ENCODE data around the gene LRRC56. TPM values are rescaled to one million over a fixed set of nuclear protein-coding genes. Genes with fewer than 3 reads are reported as not detected.

Gene LRRC56
- polyA plus RNA-seq, 2 of the 4 experiments (the other 2 are of a cell fraction): 0.32 to 1.0 TPM

DNA sequence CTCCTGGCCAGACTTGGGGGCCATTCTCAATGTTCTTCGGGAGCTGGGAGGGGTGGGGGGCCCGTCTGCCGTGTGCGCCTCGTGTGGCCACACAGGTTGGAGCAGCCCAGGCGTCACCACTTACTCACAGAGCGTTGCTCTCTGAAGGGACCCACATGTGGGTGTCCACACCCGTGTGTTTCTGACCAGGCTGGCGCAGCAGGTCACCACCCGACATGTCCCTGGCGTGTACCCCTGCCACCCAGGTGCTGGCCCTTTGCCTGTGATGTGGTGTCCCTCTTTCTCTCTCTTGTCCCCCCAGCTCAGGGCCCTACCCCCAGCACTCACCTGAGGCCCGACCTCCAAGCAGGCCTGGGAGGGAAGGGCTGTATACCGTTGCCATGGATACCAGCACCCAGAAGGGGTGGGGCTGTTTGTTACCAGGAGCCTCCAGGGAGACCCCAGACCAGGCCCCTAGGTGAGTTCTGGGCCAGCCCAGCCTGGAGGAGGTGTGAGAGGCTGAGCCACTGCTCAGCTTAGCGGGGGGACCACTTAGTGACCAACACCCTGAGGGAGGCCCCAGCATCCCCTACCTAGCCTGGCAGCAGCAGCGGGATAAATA is 21.8 kb downstream of the LRRC56 start (continued):
- TF ChIP-seq, protein P1, sequence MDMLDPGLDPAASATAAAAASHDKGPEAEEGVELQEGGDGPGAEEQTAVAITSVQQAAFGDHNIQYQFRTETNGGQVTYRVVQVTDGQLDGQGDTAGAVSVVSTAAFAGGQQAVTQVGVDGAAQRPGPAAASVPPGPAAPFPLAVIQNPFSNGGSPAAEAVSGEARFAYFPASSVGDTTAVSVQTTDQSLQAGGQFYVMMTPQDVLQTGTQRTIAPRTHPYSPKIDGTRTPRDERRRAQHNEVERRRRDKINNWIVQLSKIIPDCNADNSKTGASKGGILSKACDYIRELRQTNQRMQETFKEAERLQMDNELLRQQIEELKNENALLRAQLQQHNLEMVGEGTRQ (IDR thresholded peaks at IDR 0.05): no peak
- no peak for TF ChIP-seq RARB (CRISPR knock-in tag; IDR thresholded peaks at IDR 0.05)
- TF ChIP-seq EP300 (IDR thresholded peaks at IDR 0.05): no peak
- no peak for TF ChIP-seq CBX2 (IDR thresholded peaks at IDR 0.05; ENCODE audit: borderline replicate concordance, low read depth)
- TF ChIP-seq, protein P2, sequence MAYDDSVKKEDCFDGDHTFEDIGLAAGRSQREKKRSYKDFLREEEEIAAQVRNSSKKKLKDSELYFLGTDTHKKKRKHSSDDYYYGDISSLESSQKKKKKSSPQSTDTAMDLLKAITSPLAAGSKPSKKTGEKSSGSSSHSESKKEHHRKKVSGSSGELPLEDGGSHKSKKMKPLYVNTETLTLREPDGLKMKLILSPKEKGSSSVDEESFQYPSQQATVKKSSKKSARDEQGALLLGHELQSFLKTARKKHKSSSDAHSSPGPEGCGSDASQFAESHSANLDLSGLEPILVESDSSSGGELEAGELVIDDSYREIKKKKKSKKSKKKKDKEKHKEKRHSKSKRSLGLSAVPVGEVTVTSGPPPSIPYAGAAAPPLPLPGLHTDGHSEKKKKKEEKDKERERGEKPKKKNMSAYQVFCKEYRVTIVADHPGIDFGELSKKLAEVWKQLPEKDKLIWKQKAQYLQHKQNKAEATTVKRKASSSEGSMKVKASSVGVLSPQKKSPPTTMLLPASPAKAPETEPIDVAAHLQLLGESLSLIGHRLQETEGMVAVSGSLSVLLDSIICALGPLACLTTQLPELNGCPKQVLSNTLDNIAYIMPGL (CRISPR knock-in tag; IDR thresholded peaks at IDR 0.05; ENCODE audit: borderline replicate concordance): no peak
- no peak for TF ChIP-seq ZSCAN20 (CRISPR knock-in tag; IDR thresholded peaks at IDR 0.05)

DNA sequence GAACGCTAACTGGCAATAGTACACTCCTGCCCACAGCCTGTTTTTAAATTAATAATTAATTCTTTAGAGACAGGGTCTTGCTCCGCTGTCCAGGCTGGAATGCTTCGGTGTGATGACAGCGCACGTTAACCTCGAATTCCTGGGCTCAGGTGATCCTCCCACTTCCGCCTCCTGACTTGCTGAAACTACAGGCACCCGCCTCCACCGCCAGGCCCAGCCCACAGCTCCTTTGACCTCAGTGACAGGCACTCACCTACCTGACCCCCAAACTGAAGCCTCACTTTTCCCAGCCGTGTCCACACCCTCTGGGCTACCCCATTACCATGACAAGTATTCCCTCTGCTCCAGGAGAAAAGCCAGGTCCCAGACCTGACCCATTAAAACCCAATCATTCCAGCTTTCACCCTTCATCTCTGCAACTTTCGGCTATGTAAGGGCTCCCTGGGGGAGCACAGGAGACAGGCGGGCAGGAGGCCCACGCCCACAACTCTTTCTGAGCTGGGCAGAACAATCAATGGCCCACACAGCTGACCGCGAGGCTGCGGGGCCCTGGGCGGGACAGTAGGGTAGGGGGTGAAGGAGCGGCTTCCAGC is 22.5 kb downstream of the LRRC56 start:
- H3K4me2 ChIP-seq: peak overlapping the region; percentile 86
- no peak for FAIRE-seq
- H3K4me1 ChIP-seq: peaks cover 27% of the 10 kb centered on the region
- POLR2A ChIA-PET: interaction anchor here (1.2 kb wide), 1 partner anchor 16 kb away, joined by 5 read pairs; no protein-coding TSS in a partner anchor
- ATAC-seq: no peak; a peak in 1 of 6 replicates
- 66% methylated on average over 18 of the region's 18 CpGs for WGBS (ENCODE audit: missing lambda C conversion rate)
- peak overlapping the region; percentile 86 for H3K4me3 ChIP-seq
- CTCF ChIA-PET: interaction anchor here (1.1 to 1.3 kb wide), 2 partner anchors 15 to 42 kb away, joined by 3 read pairs; no protein-coding TSS in a partner anchor
- no peaks in the 10 kb centered on the region for H3K9me3 ChIP-seq
- TF ChIP-seq CHD2 (IDR thresholded peaks at IDR 0.05; ENCODE audit: low read length, partially characterized antibody) (no peak), JUN (IDR thresholded peaks at IDR 0.05) (no peak), SREBF2 (IDR thresholded peaks at IDR 0.05) (no peak), ESRRA (IDR thresholded peaks at IDR 0.05; ENCODE audit: borderline replicate concordance, low read length) (no peak), EHF (CRISPR knock-in tag; IDR thresholded peaks at IDR 0.05) (no peak), ZC3H11A (IDR thresholded peaks at IDR 0.05) (no peak), RNF2 (IDR thresholded peaks at IDR 0.05; ENCODE audit: borderline replicate concordance, low read depth) (no peak), HOXB5 (CRISPR knock-in tag; IDR thresholded peaks at IDR 0.05) (no peak), EP300 (IDR thresholded peaks at IDR 0.05) (no peak), NR3C1 (IDR thresholded peaks at IDR 0.05) (no peak), FOSB (CRISPR knock-in tag; IDR thresholded peaks at IDR 0.05) (no peak), ZSCAN20 (CRISPR knock-in tag; IDR thresholded peaks at IDR 0.05) (no peak), CBX8 (IDR thresholded peaks at IDR 0.05) (no peak), MYC (IDR thresholded peaks at IDR 0.05; ENCODE audit: borderline replicate concordance, low read length) (no peak)
- TF ChIP-seq, protein P3, sequence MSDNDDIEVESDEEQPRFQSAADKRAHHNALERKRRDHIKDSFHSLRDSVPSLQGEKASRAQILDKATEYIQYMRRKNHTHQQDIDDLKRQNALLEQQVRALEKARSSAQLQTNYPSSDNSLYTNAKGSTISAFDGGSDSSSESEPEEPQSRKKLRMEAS (IDR thresholded peaks at IDR 0.05): no peak
- no peak for DNase-seq (ENCODE audit: low read depth in 1 of 2, low spot score in 1 of 2)
- peak overlapping the region; percentile 87 to 94 for H3K27ac ChIP-seq

DNA sequence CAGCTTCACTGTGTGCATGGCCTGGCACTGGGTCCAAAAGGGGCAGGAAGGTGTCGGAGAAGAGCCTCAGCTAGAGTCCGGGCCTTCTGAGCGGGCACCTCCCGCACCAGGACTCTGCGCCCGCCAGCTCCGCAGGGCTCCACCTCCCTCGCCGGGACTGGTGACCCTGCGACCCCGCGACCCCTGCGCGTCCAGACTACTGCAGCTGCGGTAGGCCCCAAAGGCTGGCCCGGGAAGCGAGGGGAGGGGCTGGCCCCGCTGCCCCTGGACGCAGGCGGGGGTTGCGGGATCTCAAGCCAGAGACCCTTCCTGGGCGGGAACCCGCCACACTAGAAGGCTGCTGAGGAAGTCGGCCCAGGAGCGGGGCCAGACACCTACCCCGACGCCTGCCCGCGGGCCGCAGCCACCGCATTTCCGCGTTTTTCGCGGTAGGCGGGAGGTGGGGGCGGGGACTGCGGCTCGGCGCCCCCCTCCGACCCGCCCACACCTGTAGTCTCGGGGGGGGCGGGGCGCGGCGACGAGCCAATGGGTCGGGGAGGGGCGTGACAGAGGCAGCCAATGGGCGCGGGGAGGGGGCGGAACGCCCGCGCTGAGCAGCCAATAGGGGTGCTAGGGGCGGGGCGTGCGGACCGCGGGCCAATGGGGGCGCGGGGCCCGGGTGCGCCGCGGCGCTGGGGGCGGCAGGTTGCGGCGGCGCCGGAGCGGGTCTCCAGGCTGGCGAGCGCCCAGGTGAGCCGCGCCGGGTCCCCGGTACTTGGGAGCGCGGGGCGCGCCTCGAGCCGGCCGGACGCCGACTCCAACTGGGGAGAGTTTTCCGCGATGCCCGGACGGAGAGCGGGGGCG is 23.2 kb downstream of the LRRC56 start, which contains the start of the genes LMNTD2 and RASSF7:
Gene LMNTD2 (minus strand): TSS at position 434 of the 843 bp plus-strand sequence. CDS start 22 bp downstream, at position 412.
Gene RASSF7 (plus strand): TSS at position 666 of the 843 bp plus-strand sequence. CDS start 799 bp downstream, outside the sequence.
- POLR2A ChIA-PET: interaction anchor here (1.2 kb wide), 1 partner anchor 15 kb away, joined by 5 read pairs; no protein-coding TSS in a partner anchor
- WGBS (ENCODE audit: missing lambda C conversion rate): 5% methylated on average over 21 of the region's 95 CpGs
- TF ChIP-seq HEYL (CRISPR knock-in tag; IDR thresholded peaks at IDR 0.05) (no peak), KDM1A (IDR thresholded peaks at IDR 0.05; ENCODE audit: low read depth) (no peak), SREBF2 (IDR thresholded peaks at IDR 0.05) (no peak), MAZ (IDR thresholded peaks at IDR 0.05; ENCODE audit: borderline replicate concordance, low read depth, low read length) (no peak), ZSCAN20 (CRISPR knock-in tag; IDR thresholded peaks at IDR 0.05) (no peak), PHF8 (IDR thresholded peaks at IDR 0.05; ENCODE audit: borderline replicate concordance, low read depth) (peak; percentile 66), RARB (CRISPR knock-in tag; IDR thresholded peaks at IDR 0.05) (no peak), BHLHE40 (IDR thresholded peaks at IDR 0.05; ENCODE audit: low read depth, low read length) (no peak), NPAS2 (CRISPR knock-in tag; IDR thresholded peaks at IDR 0.05; ENCODE audit: borderline replicate concordance) (no peak)
- TF ChIP-seq, protein P4, sequence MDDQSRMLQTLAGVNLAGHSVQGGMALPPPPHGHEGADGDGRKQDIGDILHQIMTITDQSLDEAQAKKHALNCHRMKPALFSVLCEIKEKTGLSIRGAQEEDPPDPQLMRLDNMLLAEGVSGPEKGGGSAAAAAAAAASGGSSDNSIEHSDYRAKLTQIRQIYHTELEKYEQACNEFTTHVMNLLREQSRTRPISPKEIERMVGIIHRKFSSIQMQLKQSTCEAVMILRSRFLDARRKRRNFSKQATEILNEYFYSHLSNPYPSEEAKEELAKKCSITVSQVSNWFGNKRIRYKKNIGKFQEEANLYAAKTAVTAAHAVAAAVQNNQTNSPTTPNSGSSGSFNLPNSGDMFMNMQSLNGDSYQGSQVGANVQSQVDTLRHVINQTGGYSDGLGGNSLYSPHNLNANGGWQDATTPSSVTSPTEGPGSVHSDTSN (IDR thresholded peaks at IDR 0.05): no peak
- TF ChIP-seq, protein P5, sequence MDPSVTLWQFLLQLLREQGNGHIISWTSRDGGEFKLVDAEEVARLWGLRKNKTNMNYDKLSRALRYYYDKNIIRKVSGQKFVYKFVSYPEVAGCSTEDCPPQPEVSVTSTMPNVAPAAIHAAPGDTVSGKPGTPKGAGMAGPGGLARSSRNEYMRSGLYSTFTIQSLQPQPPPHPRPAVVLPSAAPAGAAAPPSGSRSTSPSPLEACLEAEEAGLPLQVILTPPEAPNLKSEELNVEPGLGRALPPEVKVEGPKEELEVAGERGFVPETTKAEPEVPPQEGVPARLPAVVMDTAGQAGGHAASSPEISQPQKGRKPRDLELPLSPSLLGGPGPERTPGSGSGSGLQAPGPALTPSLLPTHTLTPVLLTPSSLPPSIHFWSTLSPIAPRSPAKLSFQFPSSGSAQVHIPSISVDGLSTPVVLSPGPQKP (IDR thresholded peaks at IDR 0.05; ENCODE audit: low read depth, low read length): no peak
- TF ChIP-seq, protein P3 (IDR thresholded peaks at IDR 0.05): peak; percentile 52; the same call in 1 of the 2 replicates

More for the DNA sequence above, 23.2 kb downstream of the LRRC56 start, which contains the start of the genes LMNTD2 and RASSF7:
- CTCF ChIA-PET: interaction anchor here (1.1 to 1.3 kb wide), 2 partner anchors 14 to 42 kb away, joined by 3 read pairs; no protein-coding TSS in a partner anchor
- peak within 1 kb of the TSS; percentile 90 to 94 for H3K27ac ChIP-seq
- peak; percentile 90 to 95 for DNase-seq (ENCODE audit: low read depth in 1 of 2, low spot score in 1 of 2)
- peak within 1 kb of the TSS; percentile 86 for H3K4me3 ChIP-seq
- no peaks in the 10 kb centered on the region for H3K9me3 ChIP-seq
- peak; percentile 68 to 85 for ATAC-seq
- peaks cover 24% of the 10 kb centered on the region for H3K4me1 ChIP-seq
- H3K4me2 ChIP-seq: peak within 1 kb of the TSS; percentile 90
- no peak for FAIRE-seq
